ENCODE data around the gene DMC1. TPM values are rescaled to one million over a fixed set of nuclear protein-coding genes. Genes with fewer than 3 reads are reported as not detected.

DMC1 gene
- total RNA-seq, 2 donors from 2014 or later, result 4.2 to 6.8 TPM

DNA sequence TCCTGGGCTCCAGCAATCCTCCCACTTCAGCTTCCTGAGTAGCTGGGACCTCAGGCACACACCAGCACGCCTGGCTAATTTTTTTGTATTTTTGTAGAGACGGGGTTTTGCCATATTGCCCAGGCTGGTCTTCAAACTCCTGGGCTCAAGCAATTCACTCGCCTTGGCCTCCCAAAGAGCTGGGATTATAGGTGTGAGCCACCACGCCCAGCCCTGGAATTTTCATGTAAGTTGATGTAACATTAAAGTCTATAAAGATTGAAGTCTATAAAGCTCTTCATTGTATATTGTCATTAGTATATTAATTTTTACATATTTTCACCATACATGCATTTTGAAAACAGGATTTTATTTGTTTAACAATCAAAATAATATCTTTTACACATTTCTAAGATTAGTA is 51.4 kb downstream of the DMC1 start:
- Histone ChIP-seq H3K27me3 (ENCODE audit: control insufficient read depth, insufficient read depth, low read length, poor library complexity, severe bottlenecking) (no peaks in the 10 kb centered on the region), H3K27ac (ENCODE audit: low read depth, low read length) (no peak overlapping the region), H3K4me1 (ENCODE audit: control insufficient read depth, insufficient read depth, low read length) (no peaks in the 10 kb centered on the region), H3K36me3 (ENCODE audit: control insufficient read depth, insufficient read depth, low read length) (no peaks in the 10 kb centered on the region), H3K9ac (ENCODE audit: extremely low read depth, low read length, poor library complexity, severe bottlenecking) (no peak overlapping the region), H3K4me3 (ENCODE audit: low read length) (no peak overlapping the region), H3K9me3 (ENCODE audit: control insufficient read depth, low read length) (no peaks in the 10 kb centered on the region)
- 93% methylated on average over 4 of the region's 4 CpGs for WGBS, 2 experiments (ENCODE audit: insufficient coverage in 1 of 2, insufficient read length in 1 of 2)
- Mint-ChIP-seq H3K36me3 (ENCODE audit: low read depth) (no peaks in the 10 kb centered on the region), H3K9me3 (no peaks in the 10 kb centered on the region), H3K4me1 (peaks cover 3% of the 10 kb centered on the region), H3K27ac (no peak overlapping the region), H3K27me3 (ENCODE audit: insufficient read depth) (no peaks in the 10 kb centered on the region), H3K4me3 (no peak overlapping the region)
- no peak for DNase-seq
- TF ChIP-seq, protein P1, sequence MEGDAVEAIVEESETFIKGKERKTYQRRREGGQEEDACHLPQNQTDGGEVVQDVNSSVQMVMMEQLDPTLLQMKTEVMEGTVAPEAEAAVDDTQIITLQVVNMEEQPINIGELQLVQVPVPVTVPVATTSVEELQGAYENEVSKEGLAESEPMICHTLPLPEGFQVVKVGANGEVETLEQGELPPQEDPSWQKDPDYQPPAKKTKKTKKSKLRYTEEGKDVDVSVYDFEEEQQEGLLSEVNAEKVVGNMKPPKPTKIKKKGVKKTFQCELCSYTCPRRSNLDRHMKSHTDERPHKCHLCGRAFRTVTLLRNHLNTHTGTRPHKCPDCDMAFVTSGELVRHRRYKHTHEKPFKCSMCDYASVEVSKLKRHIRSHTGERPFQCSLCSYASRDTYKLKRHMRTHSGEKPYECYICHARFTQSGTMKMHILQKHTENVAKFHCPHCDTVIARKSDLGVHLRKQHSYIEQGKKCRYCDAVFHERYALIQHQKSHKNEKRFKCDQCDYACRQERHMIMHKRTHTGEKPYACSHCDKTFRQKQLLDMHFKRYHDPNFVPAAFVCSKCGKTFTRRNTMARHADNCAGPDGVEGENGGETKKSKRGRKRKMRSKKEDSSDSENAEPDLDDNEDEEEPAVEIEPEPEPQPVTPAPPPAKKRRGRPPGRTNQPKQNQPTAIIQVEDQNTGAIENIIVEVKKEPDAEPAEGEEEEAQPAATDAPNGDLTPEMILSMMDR (conservative IDR thresholded peaks at IDR 0.05), result no peak

DNA sequence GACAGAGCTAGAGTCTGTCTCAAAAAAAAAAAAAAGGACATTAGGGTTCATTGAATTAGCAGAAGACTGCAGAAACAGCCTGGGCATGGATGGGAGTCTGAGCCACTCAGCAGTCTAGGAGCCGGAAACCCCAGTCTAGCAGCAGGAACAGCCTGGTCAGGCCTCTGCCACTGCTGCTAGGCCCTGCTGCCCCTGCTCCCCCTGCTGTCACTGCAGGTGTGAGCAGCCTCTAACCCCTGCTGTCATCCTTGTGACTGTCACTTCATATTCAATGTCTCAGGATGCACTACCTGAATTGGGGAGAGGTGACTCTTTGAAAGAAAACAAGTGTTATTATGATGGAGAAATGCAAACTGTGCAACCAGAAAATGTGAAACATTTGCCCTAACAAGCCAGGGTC is 56.9 kb downstream of the DMC1 start:
- no peaks in the 10 kb centered on the region for H3K36me3 ChIP-seq (ENCODE audit: control insufficient read depth, insufficient read depth, low read length)
- Mint-ChIP-seq H3K27me3 (ENCODE audit: insufficient read depth) (no peaks in the 10 kb centered on the region), H3K4me3 (no peak overlapping the region), H3K27ac (no peak overlapping the region), H3K9me3 (no peaks in the 10 kb centered on the region), H3K4me1 (peaks cover 5% of the 10 kb centered on the region), H3K36me3 (ENCODE audit: low read depth) (no peaks in the 10 kb centered on the region)
- H3K27ac ChIP-seq (ENCODE audit: low read depth, low read length), result no peak overlapping the region
- H3K4me1 ChIP-seq (ENCODE audit: control insufficient read depth, insufficient read depth, low read length), result no peaks in the 10 kb centered on the region
- H3K4me3 ChIP-seq (ENCODE audit: low read length), result no peak overlapping the region
- H3K27me3 ChIP-seq (ENCODE audit: control insufficient read depth, insufficient read depth, low read length, poor library complexity, severe bottlenecking), result no peaks in the 10 kb centered on the region
- TF ChIP-seq, protein P1 (conservative IDR thresholded peaks at IDR 0.05), result peak; percentile 75
- no peaks in the 10 kb centered on the region for H3K9me3 ChIP-seq (ENCODE audit: control insufficient read depth, low read length)
- DNase-seq, result peak; percentile 85
- WGBS, 2 experiments (ENCODE audit: insufficient coverage in 1 of 2, insufficient read length in 1 of 2), result 97% methylated on average over 1 of the region's 1 CpG; no CpG with 5 or more reads in 1 of the 2 experiments
- no peak overlapping the region for H3K9ac ChIP-seq (ENCODE audit: extremely low read depth, low read length, poor library complexity, severe bottlenecking)

DNA sequence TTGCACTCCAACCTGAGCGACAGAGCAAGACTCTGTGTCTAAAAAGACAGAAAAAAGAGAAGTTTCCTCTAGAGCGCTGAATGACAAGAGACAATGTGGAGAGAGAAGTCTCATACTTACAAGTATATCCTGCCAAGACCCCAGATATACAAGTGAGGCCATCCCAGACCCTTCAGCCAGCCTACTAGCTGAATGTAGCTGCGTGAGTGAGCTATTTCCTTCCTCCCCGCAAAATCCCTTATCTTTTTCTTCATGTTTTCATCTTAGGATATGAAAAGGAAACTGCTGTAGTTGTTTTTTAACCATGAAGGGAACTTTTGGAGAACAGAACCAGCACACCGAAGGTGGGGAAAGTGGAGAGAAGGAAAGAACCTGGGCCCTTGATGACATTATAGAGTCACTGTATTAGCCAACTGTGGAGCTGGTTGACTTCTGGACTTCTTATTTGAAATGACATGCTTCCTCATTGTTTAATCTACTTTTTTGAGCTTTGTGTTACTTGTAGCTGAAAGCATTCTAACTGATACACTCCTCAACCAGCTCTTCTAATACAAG is 59.5 kb downstream of the DMC1 start:
- H3K9me3 Mint-ChIP-seq, result no peaks in the 10 kb centered on the region
- H3K4me1 Mint-ChIP-seq, result peaks cover 6% of the 10 kb centered on the region
- Histone ChIP-seq H3K27ac (ENCODE audit: low read depth, low read length) (no peak overlapping the region), H3K36me3 (ENCODE audit: control insufficient read depth, insufficient read depth, low read length) (no peaks in the 10 kb centered on the region), H3K4me3 (ENCODE audit: low read length) (no peak overlapping the region), H3K4me1 (ENCODE audit: control insufficient read depth, insufficient read depth, low read length) (peaks cover 3% of the 10 kb centered on the region), H3K9me3 (ENCODE audit: control insufficient read depth, low read length) (no peaks in the 10 kb centered on the region), H3K9ac (ENCODE audit: extremely low read depth, low read length, poor library complexity, severe bottlenecking) (no peak overlapping the region), H3K27me3 (ENCODE audit: control insufficient read depth, insufficient read depth, low read length, poor library complexity, severe bottlenecking) (no peaks in the 10 kb centered on the region)
- no peaks in the 10 kb centered on the region for H3K27me3 Mint-ChIP-seq (ENCODE audit: insufficient read depth)
- no peak overlapping the region for H3K27ac Mint-ChIP-seq
- no peak overlapping the region for H3K4me3 Mint-ChIP-seq
- peaks cover 2% of the 10 kb centered on the region for H3K36me3 Mint-ChIP-seq (ENCODE audit: low read depth)
- DNase-seq, result no peak
- TF ChIP-seq, protein P1 (conservative IDR thresholded peaks at IDR 0.05), result no peak
- 92 to 100% methylated on average over 2 to 5 of the region's 5 CpGs for WGBS, 2 experiments (ENCODE audit: insufficient coverage in 1 of 2, insufficient read length in 1 of 2)
